HG02678 (cell line): Measurements from ENCODE around the gene HPX.

Experiments used
- ATAC-seq: cut with Tn5 transposase; IDR thresholded peaks from one replicate; pipeline ENCODE4 v1.9.1; 2021; ENCODE audit warnings: mild to moderate bottlenecking, moderate library complexity; ENCODE audit not compliant: unreplicated experiment

HPX gene

GRCh38 chr11:6418557-6419008 lies 22.2 kb downstream of the HPX start:
- ATAC-seq = no peak

- ATAC-seq = no peak
These were observed 22.8 kb downstream of the HPX start for GRCh38 chr11:6417907-6418556.

GRCh38 chr11:6415797-6416196 lies 25.0 kb downstream of the HPX start:
- no peak for ATAC-seq

- no peak for ATAC-seq
These were observed 25.9 kb downstream of the HPX start for GRCh38 chr11:6414874-6415328.

GRCh38 chr11:6413791-6414201 lies 27.0 kb downstream of the HPX start:
- no peak for ATAC-seq

GRCh38 chr11:6411594-6412031 lies 29.2 kb downstream of the HPX start:
- no peak for ATAC-seq

- ATAC-seq = no peak
These were observed 29.9 kb downstream of the HPX start for GRCh38 chr11:6410695-6411430.

GRCh38 chr11:6406370-6406769 lies 34.4 kb downstream of the HPX start:
- no peak for ATAC-seq

GRCh38 chr11:6405846-6406245 lies 34.9 kb downstream of the HPX start:
- ATAC-seq = no peak

- no peak for ATAC-seq
These were observed 35.6 kb downstream of the HPX start for GRCh38 chr11:6405052-6405667.

- no peak for ATAC-seq
These were observed 36.3 kb downstream of the HPX start for GRCh38 chr11:6404342-6405051.

- no peak for ATAC-seq
These were observed 37.2 kb downstream of the HPX start for GRCh38 chr11:6403539-6403938.

- peak; percentile 92 for ATAC-seq
These were observed 38.2 kb downstream of the HPX start for GRCh38 chr11:6402561-6402981.

- ATAC-seq = peak; percentile 28
These were observed 38.7 kb downstream of the HPX start for GRCh38 chr11:6402061-6402470.

- no peak for ATAC-seq
These were observed 39.3 kb downstream of the HPX start for GRCh38 chr11:6401464-6401863.

GRCh38 chr11:6400431-6401345 lies 40.1 kb downstream of the HPX start:
- ATAC-seq = no peak

GRCh38 chr11:6397636-6398035 lies 43.2 kb downstream of the HPX start:
- no peak for ATAC-seq

- no peak for ATAC-seq
These were observed 43.6 kb downstream of the HPX start for GRCh38 chr11:6397156-6397555.

- ATAC-seq = no peak
These were observed 45.2 kb downstream of the HPX start for GRCh38 chr11:6395470-6396060.
